Trophoblast cell (in vitro differentiated cells and primary cell): Measurements from ENCODE around the gene RFX1.

Experiments
- DNase-seq, 2 donors: peaks; one replicate each; pipeline ENCODE4 v3.0.0-alpha.2; 2016
- H2AFZ ChIP-seq: 2 replicates; pipeline ENCODE4 v1.6.1; 2013; ENCODE audit warnings: low read length, moderate library complexity, mild to moderate bottlenecking; ENCODE audit not compliant: insufficient read depth, poor library complexity
- H2AK5ac ChIP-seq: 2 replicates; pipeline ENCODE4 v1.6.1; 2013; ENCODE audit warnings: mild to moderate bottlenecking, low read length
- H2BK120ac ChIP-seq: 2 replicates; pipeline ENCODE4 v1.6.1; 2013; ENCODE audit warnings: low read length, mild to moderate bottlenecking, moderate library complexity; ENCODE audit not compliant: insufficient read depth, poor library complexity
- H2BK12ac ChIP-seq: 2 replicates; pipeline ENCODE4 v1.6.1; 2013; ENCODE audit warnings: mild to moderate bottlenecking, low read length, moderate library complexity
- H2BK5ac ChIP-seq: 2 replicates; pipeline ENCODE4 v1.6.1; 2013; ENCODE audit warnings: low read length, low read depth, moderate library complexity, mild to moderate bottlenecking; ENCODE audit not compliant: poor library complexity
- H3K14ac ChIP-seq: 2 replicates; pipeline ENCODE4 v1.6.1; 2013; ENCODE audit warnings: mild to moderate bottlenecking, low read length
- H3K18ac ChIP-seq: 2 replicates; pipeline ENCODE4 v1.6.1; 2013; ENCODE audit warnings: mild to moderate bottlenecking, low read length
- H3K23ac ChIP-seq: 2 replicates; pipeline ENCODE4 v1.6.1; 2013; ENCODE audit warnings: low read length
- H3K27ac ChIP-seq: 2 replicates; pipeline ENCODE4 v1.5.1; 2013; ENCODE audit warnings: low read depth, mild to moderate bottlenecking, inconsistent platforms, low read length, moderate library complexity
- H3K27me3 ChIP-seq: 2 replicates; pipeline ENCODE4 v1.6.1; 2013; ENCODE audit warnings: inconsistent platforms, mild to moderate bottlenecking, low read length, moderate library complexity; ENCODE audit not compliant: insufficient read depth
- H3K36me3 ChIP-seq, 2 experiments: 1 replicate in 1 of 2; 2 replicates in 1 of 2; pipeline ENCODE4 v1.6.1; 2013; ENCODE audit warnings: low read length in 2 of 2, mild to moderate bottlenecking in 2 of 2, moderate library complexity in 1 of 2; ENCODE audit not compliant: insufficient read depth in 2 of 2, control insufficient read depth in 1 of 2
- H3K4ac ChIP-seq: 2 replicates; pipeline ENCODE4 v1.6.1; 2013; ENCODE audit warnings: low read depth, mild to moderate bottlenecking, low read length, moderate library complexity
- H3K4me1 ChIP-seq, 2 experiments: 1 replicate in 1 of 2; 2 replicates in 1 of 2; pipeline ENCODE4 v1.6.1; 2013; ENCODE audit warnings: low read length in 2 of 2, mild to moderate bottlenecking in 2 of 2, moderate library complexity in 1 of 2; ENCODE audit not compliant: insufficient read depth in 2 of 2, control insufficient read depth in 1 of 2
- H3K4me2 ChIP-seq: 2 replicates; pipeline ENCODE4 v1.6.1; 2013; ENCODE audit warnings: inconsistent platforms, mild to moderate bottlenecking, low read length, moderate library complexity
- H3K4me3 ChIP-seq: 2 replicates; pipeline ENCODE4 v1.5.1; 2013; ENCODE audit warnings: mild to moderate bottlenecking, low read depth, low read length, inconsistent platforms
- H3K79me1 ChIP-seq: one replicate; pipeline ENCODE4 v1.6.1; 2013; ENCODE audit warnings: low read length
- H3K79me2 ChIP-seq: 2 replicates; pipeline ENCODE4 v1.6.1; 2013; ENCODE audit warnings: low read length, mild to moderate bottlenecking; ENCODE audit not compliant: control insufficient read depth, insufficient read depth, poor library complexity
- H3K9ac ChIP-seq: 2 replicates; pipeline ENCODE4 v1.6.1; 2013; ENCODE audit warnings: mild to moderate bottlenecking, low read length
- H3K9me3 ChIP-seq: 2 replicates; pipeline ENCODE4 v1.6.1; 2013; ENCODE audit warnings: low read depth, mild to moderate bottlenecking, control low read depth, inconsistent platforms, low read length; ENCODE audit not compliant: insufficient read depth
- H4K12ac ChIP-seq: 2 replicates; pipeline ENCODE4 v1.6.1; 2013; ENCODE audit warnings: low read depth, mild to moderate bottlenecking, low read length, moderate library complexity
- H4K8ac ChIP-seq: 2 replicates; pipeline ENCODE4 v1.6.1; 2013; ENCODE audit warnings: low read depth, mild to moderate bottlenecking, low read length, moderate library complexity
- H4K91ac ChIP-seq: one replicate; pipeline ENCODE4 v1.6.1; 2013; ENCODE audit warnings: low read depth, mild to moderate bottlenecking, low read length, moderate library complexity
- WGBS: extraction: QIAGEN DNeasy Blood & Tissue Kit; methylation state at CpG from one replicate; pipeline ENCODE4 v1.1.7; 2013; ENCODE audit warnings: missing lambda C conversion rate; ENCODE audit not compliant: insufficient read length, insufficient coverage; ENCODE audit errors: extremely low coverage; 5-methylcytosine and 5-hydroxymethylcytosine counted together

RFX1 gene

GRCh38 chr19:13959141-13959961, 46.8 kb downstream of the RFX1 start:
- Histone ChIP-seq H2BK5ac (no peak overlapping the region), H3K14ac (no peak overlapping the region), H4K12ac (no peak overlapping the region), H3K79me1 (no peaks in the 10 kb centered on the region), H3K79me2 (no peaks in the 10 kb centered on the region), H3K23ac (no peak overlapping the region), H3K4me1 (peaks cover 0 to 2% of the 10 kb centered on the region in 2 experiments), H4K8ac (no peak overlapping the region), H2BK12ac (no peak overlapping the region), H3K4me2 (no peak overlapping the region), H3K4ac (no peak overlapping the region), H3K27me3 (no peaks in the 10 kb centered on the region), H4K91ac (no peak overlapping the region), H3K9ac (no peak overlapping the region), H3K9me3 (no peaks in the 10 kb centered on the region), H3K27ac (no peak overlapping the region), H3K18ac (no peak overlapping the region), H3K4me3 (no peak overlapping the region), H2AFZ (no peak overlapping the region), H2BK120ac (no peak overlapping the region), H2AK5ac (no peak overlapping the region), H3K36me3 (peaks cover 79 to 81% of the 10 kb centered on the region in 2 experiments)
- WGBS, result no CpG with 5 or more reads among the region's 41 CpGs
- DNase-seq, result no peak

- peaks cover 4% of the 10 kb centered on the region for H3K79me2 ChIP-seq
- WGBS, result no CpG with 5 or more reads among the region's 12 CpGs
- H3K79me1 ChIP-seq, result no peaks in the 10 kb centered on the region
Measured at GRCh38 chr19:13958043-13958442, 48.1 kb downstream of the RFX1 start.

GRCh38 chr19:13957051-13957450, 49.1 kb downstream of the RFX1 start:
- H3K4me3 ChIP-seq, result no peak overlapping the region
- H3K9me3 ChIP-seq, result no peaks in the 10 kb centered on the region
- H3K4me1 ChIP-seq, result peaks cover 6 to 10% of the 10 kb centered on the region in 2 experiments
- no peak overlapping the region for H2BK12ac ChIP-seq
- H2BK5ac ChIP-seq, result no peak overlapping the region
- no peak overlapping the region for H4K12ac ChIP-seq
- H3K9ac ChIP-seq, result no peak overlapping the region
- H3K18ac ChIP-seq, result no peak overlapping the region
- H3K27me3 ChIP-seq, result no peaks in the 10 kb centered on the region
- no peak overlapping the region for H3K23ac ChIP-seq
- H3K36me3 ChIP-seq, result peaks cover 66 to 70% of the 10 kb centered on the region in 2 experiments
- H2AFZ ChIP-seq, result no peak overlapping the region
- no peak overlapping the region for H3K27ac ChIP-seq
- no peak overlapping the region for H3K14ac ChIP-seq
- no peak overlapping the region for H3K4ac ChIP-seq
- H3K79me1 ChIP-seq, result peaks cover 2% of the 10 kb centered on the region
- DNase-seq, result no peak
- H4K8ac ChIP-seq, result no peak overlapping the region
- no peak overlapping the region for H2BK120ac ChIP-seq
- H3K79me2 ChIP-seq, result peaks cover 8% of the 10 kb centered on the region
- no peak overlapping the region for H3K4me2 ChIP-seq
- no peak overlapping the region for H4K91ac ChIP-seq
- no peak overlapping the region for H2AK5ac ChIP-seq
- WGBS, result no CpG with 5 or more reads among the region's 8 CpGs

More at GRCh38 chr19:13958043-13958442, 48.1 kb downstream of the RFX1 start:
- no peak overlapping the region for H4K91ac ChIP-seq
- no peak overlapping the region for H4K12ac ChIP-seq
- no peaks in the 10 kb centered on the region for H3K9me3 ChIP-seq
- no peak overlapping the region for H3K18ac ChIP-seq
- no peaks in the 10 kb centered on the region for H3K27me3 ChIP-seq
- no peak overlapping the region for H2BK120ac ChIP-seq
- no peak overlapping the region for H2BK12ac ChIP-seq
- peaks cover 5 to 8% of the 10 kb centered on the region in 2 experiments for H3K4me1 ChIP-seq
- no peak overlapping the region for H2AK5ac ChIP-seq
- no peak overlapping the region for H2BK5ac ChIP-seq
- no peak overlapping the region for H3K4me2 ChIP-seq
- no peak overlapping the region for H3K4ac ChIP-seq
- DNase-seq, result no peak
- no peak overlapping the region for H3K9ac ChIP-seq
- H3K4me3 ChIP-seq, result no peak overlapping the region
- H2AFZ ChIP-seq, result no peak overlapping the region
- peaks cover 73 to 74% of the 10 kb centered on the region in 2 experiments for H3K36me3 ChIP-seq
- H4K8ac ChIP-seq, result no peak overlapping the region
- H3K27ac ChIP-seq, result no peak overlapping the region
- no peak overlapping the region for H3K23ac ChIP-seq
- no peak overlapping the region for H3K14ac ChIP-seq

- no peak overlapping the region for H4K91ac ChIP-seq
- no peak overlapping the region for H3K23ac ChIP-seq
- peaks cover 2% of the 10 kb centered on the region for H3K79me1 ChIP-seq
- H4K8ac ChIP-seq, result no peak overlapping the region
- H3K14ac ChIP-seq, result no peak overlapping the region
- H3K18ac ChIP-seq, result no peak overlapping the region
- H2AK5ac ChIP-seq, result no peak overlapping the region
- no peak overlapping the region for H2BK120ac ChIP-seq
- H3K27ac ChIP-seq, result no peak overlapping the region
- no peak overlapping the region for H4K12ac ChIP-seq
- no peak overlapping the region for H2BK5ac ChIP-seq
- no peak overlapping the region for H3K9ac ChIP-seq
- DNase-seq, result no peak
- no peak overlapping the region for H2AFZ ChIP-seq
- no peak overlapping the region for H3K4me2 ChIP-seq
- H3K4me3 ChIP-seq, result no peak overlapping the region
- H3K9me3 ChIP-seq, result no peaks in the 10 kb centered on the region
- peaks cover 6 to 10% of the 10 kb centered on the region in 2 experiments for H3K4me1 ChIP-seq
- H3K36me3 ChIP-seq, result peaks cover 60 to 64% of the 10 kb centered on the region in 2 experiments
- no CpG with 5 or more reads among the region's 16 CpGs for WGBS
- peaks cover 8% of the 10 kb centered on the region for H3K79me2 ChIP-seq
- no peaks in the 10 kb centered on the region for H3K27me3 ChIP-seq
- no peak overlapping the region for H2BK12ac ChIP-seq
- H3K4ac ChIP-seq, result no peak overlapping the region
Measured at GRCh38 chr19:13956365-13956744, 49.8 kb downstream of the RFX1 start.
